Measurements from ENCODE around the gene NAV2. TPM values are rescaled to one million over a fixed set of nuclear protein-coding genes. Genes with fewer than 3 reads are reported as not detected.
A peak's percentile ranks its signal among the peaks of the same experiment; 100 is the strongest.

NAV2 gene
- total RNA-seq, 1 donor from 2014 or later: 11.1 TPM

DNA sequence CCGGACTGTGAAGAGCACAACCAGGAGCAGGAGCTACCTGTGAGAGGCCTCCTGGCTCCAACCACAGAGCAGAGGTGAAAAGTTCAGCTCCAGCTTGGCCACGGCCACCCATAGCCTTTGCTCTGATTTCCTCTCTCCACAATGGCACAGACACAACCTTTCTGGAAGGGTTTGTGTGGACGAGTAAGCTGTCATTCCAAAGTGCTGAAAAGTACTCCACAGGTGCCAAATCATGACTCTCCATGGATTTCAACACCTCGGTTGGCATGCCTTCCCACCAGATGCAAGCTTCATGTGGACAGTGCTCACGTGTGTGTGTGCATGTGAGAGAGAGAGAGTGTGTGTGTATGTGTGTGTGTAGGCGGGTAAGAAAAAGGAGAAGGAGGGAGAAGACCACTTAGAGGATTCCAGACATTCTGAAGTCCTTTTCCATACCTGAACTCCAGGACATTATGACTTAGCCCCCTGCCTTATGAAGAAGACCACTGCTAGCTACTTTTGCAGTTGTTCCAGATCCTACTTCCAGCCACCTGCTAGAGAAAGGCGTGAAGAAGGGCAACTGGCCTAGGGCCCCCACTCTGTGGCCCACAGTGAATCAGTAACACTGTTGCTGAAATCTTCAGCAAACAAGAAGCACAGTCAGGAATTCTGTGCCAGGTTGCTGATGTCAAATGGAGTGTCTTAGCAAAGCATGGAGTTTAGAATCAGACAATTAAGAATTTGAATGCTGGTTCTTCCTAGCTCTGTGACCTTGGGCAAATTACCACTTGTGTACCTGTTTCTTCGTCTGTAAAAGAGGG is 13.9 kb upstream of the NAV2 start:
- H3K27me3 ChIP-seq (ENCODE audit: control insufficient read depth, insufficient read depth, low read length): peaks cover 1% of the 10 kb centered on the region
- no peaks in the 10 kb centered on the region for H3K36me3 ChIP-seq (ENCODE audit: control insufficient read depth, insufficient read depth, low read length)
- DNase-seq (ENCODE audit: low read depth) (peak; percentile 86), FAIRE-seq (peak; percentile 98)
- no peak overlapping the region for H3K4me3 ChIP-seq (ENCODE audit: low read depth, low read length)
- no peak for TF ChIP-seq CTCF (IDR thresholded peaks at IDR 0.05; ENCODE audit: insufficient read depth, low read length, severe bottlenecking)

DNA sequence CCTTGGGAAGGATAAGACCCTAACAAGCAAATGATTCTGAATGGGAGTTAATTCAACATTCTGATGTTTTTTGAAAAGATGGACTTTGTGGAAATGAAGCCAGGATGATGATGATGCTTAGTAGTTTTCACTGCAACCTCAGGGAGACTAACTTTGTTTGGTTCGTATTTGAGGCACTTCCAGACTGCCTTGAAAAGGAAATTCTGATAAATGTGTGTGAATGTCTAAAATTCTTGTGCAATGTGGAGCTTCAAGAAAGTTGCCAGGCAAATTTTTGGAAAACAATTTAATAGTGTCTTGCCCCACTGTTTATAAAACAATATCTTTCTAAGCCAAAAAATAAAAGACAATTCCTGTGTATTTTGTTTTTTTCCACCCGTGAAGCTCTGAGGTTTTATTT is 11.2 kb upstream of the NAV2 start:
- peaks cover 1% of the 10 kb centered on the region for H3K27me3 ChIP-seq (ENCODE audit: control insufficient read depth, insufficient read depth, low read length)
- H3K36me3 ChIP-seq (ENCODE audit: control insufficient read depth, insufficient read depth, low read length): no peaks in the 10 kb centered on the region
- no peak overlapping the region for H3K4me3 ChIP-seq (ENCODE audit: low read depth, low read length)
- DNase-seq (ENCODE audit: low read depth) (no peak), FAIRE-seq (no peak)
- no peak for TF ChIP-seq CTCF (IDR thresholded peaks at IDR 0.05; ENCODE audit: insufficient read depth, low read length, severe bottlenecking)

GRCh38 chr11:19702620-19703019 is 10.0 kb upstream of the NAV2 start:
- H3K27me3 ChIP-seq (ENCODE audit: control insufficient read depth, insufficient read depth, low read length): peaks cover 1% of the 10 kb centered on the region
- no peak for TF ChIP-seq CTCF (IDR thresholded peaks at IDR 0.05; ENCODE audit: insufficient read depth, low read length, severe bottlenecking)
- FAIRE-seq (no peak), DNase-seq (ENCODE audit: low read depth) (no peak)
- H3K36me3 ChIP-seq (ENCODE audit: control insufficient read depth, insufficient read depth, low read length): no peaks in the 10 kb centered on the region
- H3K4me3 ChIP-seq (ENCODE audit: low read depth, low read length): no peak overlapping the region

GRCh38 chr11:19703211-19703610 is 9.4 kb upstream of the NAV2 start:
- Histone ChIP-seq H3K27me3 (ENCODE audit: control insufficient read depth, insufficient read depth, low read length) (peaks cover 1% of the 10 kb centered on the region), H3K36me3 (ENCODE audit: control insufficient read depth, insufficient read depth, low read length) (no peaks in the 10 kb centered on the region), H3K4me3 (ENCODE audit: low read depth, low read length) (no peak overlapping the region)
- FAIRE-seq (no peak), DNase-seq (ENCODE audit: low read depth) (no peak)
- TF ChIP-seq CTCF (IDR thresholded peaks at IDR 0.05; ENCODE audit: insufficient read depth, low read length, severe bottlenecking): no peak

DNA sequence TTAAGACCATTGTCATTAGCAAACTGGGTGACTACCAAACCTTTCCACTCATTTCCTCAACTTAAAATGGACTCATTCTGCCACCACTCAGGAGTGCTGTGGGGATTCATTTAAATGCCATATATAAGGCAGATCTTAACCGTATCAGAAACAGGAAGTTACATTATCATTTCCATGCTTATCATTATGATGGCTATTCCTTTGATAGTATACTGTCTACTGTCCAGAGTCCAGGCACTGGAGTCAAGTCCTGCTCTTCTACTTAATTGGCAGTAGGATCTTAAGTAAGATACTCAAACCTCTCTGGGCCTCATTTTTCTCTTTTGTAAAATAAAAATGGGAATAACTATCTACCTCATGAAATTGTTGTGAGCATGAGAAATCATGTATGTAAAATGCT is 8.4 kb upstream of the NAV2 start:
- TF ChIP-seq CTCF (IDR thresholded peaks at IDR 0.05; ENCODE audit: insufficient read depth, low read length, severe bottlenecking): no peak
- H3K27me3 ChIP-seq (ENCODE audit: control insufficient read depth, insufficient read depth, low read length): peaks cover 1% of the 10 kb centered on the region
- FAIRE-seq (no peak), DNase-seq (ENCODE audit: low read depth) (no peak)
- no peaks in the 10 kb centered on the region for H3K36me3 ChIP-seq (ENCODE audit: control insufficient read depth, insufficient read depth, low read length)
- H3K4me3 ChIP-seq (ENCODE audit: low read depth, low read length): no peak overlapping the region

GRCh38 chr11:19705936-19706335 is 6.7 kb upstream of the NAV2 start:
- Histone ChIP-seq H3K4me3 (ENCODE audit: low read depth, low read length) (no peak overlapping the region), H3K36me3 (ENCODE audit: control insufficient read depth, insufficient read depth, low read length) (no peaks in the 10 kb centered on the region), H3K27me3 (ENCODE audit: control insufficient read depth, insufficient read depth, low read length) (no peaks in the 10 kb centered on the region)
- FAIRE-seq (no peak), DNase-seq (ENCODE audit: low read depth) (no peak)
- TF ChIP-seq CTCF (IDR thresholded peaks at IDR 0.05; ENCODE audit: insufficient read depth, low read length, severe bottlenecking): no peak

Measured in bronchial epithelial cell (primary cell).